Measurements from ENCODE around the gene BCL7B. TPM values are rescaled to one million over a fixed set of nuclear protein-coding genes. Genes with fewer than 3 reads are reported as not detected.

The BCL7B gene
- total RNA-seq, 4 donors from 2014 or later = 104 to 144 (median 108) TPM

- no peak overlapping the region for H3K4me3 ChIP-seq
- H3K4me1 ChIP-seq = no peaks in the 10 kb centered on the region
- ATAC-seq = no peak
- H3K27me3 ChIP-seq = peaks cover 46% of the 10 kb centered on the region
- no peak for TF ChIP-seq POLR2A (IDR thresholded peaks at IDR 0.05)
- H3K27ac ChIP-seq = no peak overlapping the region
- no peaks in the 10 kb centered on the region for H3K36me3 ChIP-seq
- WGBS, 2 donors (ENCODE audit: low coverage in 1 of 2) = 82% methylated on average over 4 to 5 of the region's 5 CpGs
- H3K9me3 ChIP-seq = no peaks in the 10 kb centered on the region
Observed at GRCh38 chr7:73597978-73598782, 40.7 kb upstream of the BCL7B start.

GRCh38 chr7:73596191-73597065, 38.9 kb upstream of the BCL7B start:
- 41% methylated on average over 9 of the region's 37 CpGs; no CpG with 5 or more reads in 1 of the 2 donors for whole genome bisulfite sequencing, 2 donors (ENCODE audit: low coverage in 1 of 2)
- H3K27me3 ChIP-seq = peaks cover 32% of the 10 kb centered on the region
- no peak overlapping the region for H3K4me3 ChIP-seq
- H3K36me3 ChIP-seq = no peaks in the 10 kb centered on the region
- no peak for ATAC-seq
- H3K4me1 ChIP-seq = no peaks in the 10 kb centered on the region
- no peaks in the 10 kb centered on the region for H3K9me3 ChIP-seq
- TF ChIP-seq POLR2A (IDR thresholded peaks at IDR 0.05) = no peak
- no peak for TF ChIP-seq CTCF (IDR thresholded peaks at IDR 0.05)
- TF ChIP-seq POLR2AphosphoS5 (IDR thresholded peaks at IDR 0.05) = no peak
- H3K27ac ChIP-seq = no peak overlapping the region

DNA sequence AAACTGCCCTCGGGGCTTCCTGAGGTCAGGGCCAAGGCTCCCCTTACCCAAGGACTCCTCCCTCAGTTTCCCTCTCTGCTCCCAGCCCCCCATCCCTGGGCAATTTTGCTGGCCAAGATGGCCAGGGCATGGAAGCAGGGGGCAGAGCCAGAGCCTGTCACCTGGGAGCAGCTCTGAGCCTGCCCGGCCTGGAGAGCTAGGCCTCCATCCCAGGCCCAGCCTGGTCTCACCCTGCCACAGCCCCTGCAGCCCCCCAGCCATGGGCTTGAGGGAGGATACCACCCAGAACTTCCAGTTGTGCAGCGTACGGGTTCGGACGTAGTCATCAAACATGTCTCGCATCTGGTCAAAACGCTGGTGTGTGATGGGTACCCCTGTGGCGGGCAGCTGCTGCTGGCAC, 37.9 kb upstream of the BCL7B start:
- no peak overlapping the region for H3K27ac ChIP-seq
- H3K4me3 ChIP-seq = no peak overlapping the region
- peaks cover 28% of the 10 kb centered on the region for H3K27me3 ChIP-seq

DNA sequence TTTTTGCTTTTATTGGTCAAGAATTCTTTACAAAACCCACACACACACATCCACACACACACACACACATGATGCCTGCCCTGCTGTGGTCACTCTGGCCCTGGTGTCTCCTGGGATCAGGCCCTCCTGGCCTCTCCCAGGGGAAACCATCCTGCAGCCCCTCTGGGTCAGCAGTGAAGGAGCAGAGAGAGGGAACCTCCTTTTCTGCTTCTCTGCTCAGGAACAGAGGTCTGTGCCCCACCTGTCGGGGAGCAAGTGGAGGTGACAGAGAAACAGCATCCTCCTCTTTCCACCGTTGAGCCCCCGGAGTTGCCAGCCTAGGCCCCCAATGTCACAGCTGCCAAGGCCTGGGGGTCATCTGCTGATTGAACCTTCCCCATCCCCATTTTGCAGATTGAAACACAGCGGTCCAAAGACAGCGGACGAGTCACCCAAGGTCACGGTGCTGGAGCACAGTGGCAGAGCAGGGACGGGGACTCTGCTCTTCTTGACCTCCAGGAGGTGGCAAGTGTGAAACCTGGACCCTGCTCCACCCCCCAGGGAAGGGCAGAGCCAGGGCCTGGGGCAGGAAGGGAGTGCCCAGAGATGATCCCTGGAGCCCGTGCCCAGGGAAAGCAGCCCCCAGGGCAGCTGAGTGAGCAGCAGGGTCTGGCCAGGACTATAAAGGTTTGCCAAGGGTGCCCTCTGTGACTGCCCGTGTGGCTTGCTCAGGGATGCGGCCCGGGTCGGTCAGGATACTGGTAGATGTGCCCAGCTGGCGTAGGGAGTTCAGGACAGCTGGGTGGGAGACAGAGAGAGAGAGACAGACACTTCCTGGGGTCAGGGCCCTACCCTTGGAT, 35.9 kb upstream of the BCL7B start:
- no peak for ATAC-seq
- H3K36me3 ChIP-seq = no peaks in the 10 kb centered on the region
- H3K9me3 ChIP-seq = no peaks in the 10 kb centered on the region
- no peak overlapping the region for H3K27ac ChIP-seq
- WGBS, 2 donors (ENCODE audit: low coverage in 1 of 2) = 96% methylated on average over 4 of the region's 14 CpGs; no CpG with 5 or more reads in 1 of the 2 donors
- TF ChIP-seq POLR2A (IDR thresholded peaks at IDR 0.05) (no peak), CTCF (IDR thresholded peaks at IDR 0.05) (no peak), POLR2AphosphoS5 (IDR thresholded peaks at IDR 0.05) (no peak), EP300 (IDR thresholded peaks at IDR 0.05) (no peak)
- peaks cover 28% of the 10 kb centered on the region for H3K27me3 ChIP-seq
- H3K4me3 ChIP-seq = no peak overlapping the region
- H3K4me1 ChIP-seq = no peaks in the 10 kb centered on the region

More for the DNA sequence above, 37.9 kb upstream of the BCL7B start:
- no peak for ATAC-seq
- TF ChIP-seq CTCF (IDR thresholded peaks at IDR 0.05) = no peak
- TF ChIP-seq POLR2AphosphoS5 (IDR thresholded peaks at IDR 0.05) = no peak
- TF ChIP-seq EP300 (IDR thresholded peaks at IDR 0.05) = no peak
- TF ChIP-seq POLR2A (IDR thresholded peaks at IDR 0.05) = no peak
- H3K36me3 ChIP-seq = no peaks in the 10 kb centered on the region
- H3K4me1 ChIP-seq = no peaks in the 10 kb centered on the region
- no CpG with 5 or more reads among the region's 9 CpGs for WGBS, 2 donors (ENCODE audit: low coverage in 1 of 2)
- H3K9me3 ChIP-seq = no peaks in the 10 kb centered on the region

GRCh38 chr7:73586911-73587310, 29.4 kb upstream of the BCL7B start:
- Histone ChIP-seq H3K36me3 (no peaks in the 10 kb centered on the region), H3K9me3 (no peaks in the 10 kb centered on the region), H3K27ac (no peak overlapping the region), H3K4me3 (no peak overlapping the region), H3K4me1 (peaks cover 0 to 10% (median 0%) of the 10 kb centered on the region in 3 donors), H3K27me3 (no peaks in the 10 kb centered on the region)
- no peak for ATAC-seq
- WGBS, 2 donors (ENCODE audit: low coverage in 1 of 2) = 90 to 96% methylated on average over 4 to 8 of the region's 12 CpGs
- TF ChIP-seq EP300 (IDR thresholded peaks at IDR 0.05) = no peak
- TF ChIP-seq POLR2AphosphoS5 (IDR thresholded peaks at IDR 0.05) = no peak
- TF ChIP-seq POLR2A (IDR thresholded peaks at IDR 0.05) = no peak
- TF ChIP-seq CTCF (IDR thresholded peaks at IDR 0.05) = no peak

Measured in gastroesophageal sphincter (tissue), 4 donors.